Astrocyte (in vitro differentiated cells and primary cell): Measurements from ENCODE around the gene SLC45A2.

ENCODE experiments used
- CTCF ChIP-seq: IDR thresholded peaks from 2 replicates; pipeline ENCODE4 v1.5.1; 2011; ENCODE audit warnings: low read depth, mild to moderate bottlenecking, inconsistent platforms, low read length, moderate library complexity; ENCODE audit not compliant: insufficient read depth
- EZH2 ChIP-seq: IDR thresholded peaks from 2 replicates; pipeline ENCODE4 v1.6.1; 2012; ENCODE audit warnings: mild to moderate bottlenecking, low read length, inconsistent platforms; ENCODE audit not compliant: insufficient read depth

- TF ChIP-seq CTCF (no peak), EZH2 (no peak)
These were observed 43.9 kb upstream of the SLC45A2 start for GRCh38 chr5:34028349-34028748.
